PC-9 (cell line): ENCODE results near the gene SLC9A3.

Experiments
- EZH2 ChIP-seq: fragments of 200-600 bp; sonication (generic); IDR thresholded peaks from 2 replicates; pipeline ENCODE4 v1.8.0; 2017; ENCODE audit warnings: antibody characterized with exemption, low read depth
- TF ChIP-seq, protein P1 (sequence below): fragments of 200-600 bp; sonication (generic); conservative IDR thresholded peaks from 2 replicates; pipeline ENCODE4 v1.6.1; 2017; ENCODE audit warnings: mixed run types, antibody characterized with exemption, mild to moderate bottlenecking, moderate library complexity

DNA sequence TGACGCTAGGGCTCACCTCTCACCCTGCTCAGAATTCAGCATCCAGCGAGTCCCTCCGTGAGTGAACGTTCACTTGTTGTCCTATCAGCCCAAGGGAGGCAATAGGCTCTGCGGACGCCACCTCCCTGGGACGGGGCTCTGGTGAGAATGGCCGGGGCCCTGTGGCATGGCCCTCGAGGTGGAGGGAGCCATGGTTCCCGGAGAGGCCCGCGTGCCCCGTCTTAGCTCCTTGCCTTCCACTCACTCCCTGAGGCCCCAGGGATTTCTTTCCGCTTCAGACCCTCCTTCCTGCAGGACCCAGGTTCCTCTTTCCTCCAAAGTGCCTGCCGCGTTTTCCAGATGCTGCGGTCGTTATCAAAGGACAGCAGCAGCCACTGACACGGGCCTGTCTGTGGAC is 59.8 kb downstream of the SLC9A3 start:
- TF ChIP-seq, protein P1, sequence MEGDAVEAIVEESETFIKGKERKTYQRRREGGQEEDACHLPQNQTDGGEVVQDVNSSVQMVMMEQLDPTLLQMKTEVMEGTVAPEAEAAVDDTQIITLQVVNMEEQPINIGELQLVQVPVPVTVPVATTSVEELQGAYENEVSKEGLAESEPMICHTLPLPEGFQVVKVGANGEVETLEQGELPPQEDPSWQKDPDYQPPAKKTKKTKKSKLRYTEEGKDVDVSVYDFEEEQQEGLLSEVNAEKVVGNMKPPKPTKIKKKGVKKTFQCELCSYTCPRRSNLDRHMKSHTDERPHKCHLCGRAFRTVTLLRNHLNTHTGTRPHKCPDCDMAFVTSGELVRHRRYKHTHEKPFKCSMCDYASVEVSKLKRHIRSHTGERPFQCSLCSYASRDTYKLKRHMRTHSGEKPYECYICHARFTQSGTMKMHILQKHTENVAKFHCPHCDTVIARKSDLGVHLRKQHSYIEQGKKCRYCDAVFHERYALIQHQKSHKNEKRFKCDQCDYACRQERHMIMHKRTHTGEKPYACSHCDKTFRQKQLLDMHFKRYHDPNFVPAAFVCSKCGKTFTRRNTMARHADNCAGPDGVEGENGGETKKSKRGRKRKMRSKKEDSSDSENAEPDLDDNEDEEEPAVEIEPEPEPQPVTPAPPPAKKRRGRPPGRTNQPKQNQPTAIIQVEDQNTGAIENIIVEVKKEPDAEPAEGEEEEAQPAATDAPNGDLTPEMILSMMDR: no peak
- no peak for TF ChIP-seq EZH2
